ENCODE results near the gene KIAA1217. TPM values are rescaled to one million over a fixed set of nuclear protein-coding genes. Genes with fewer than 3 reads are reported as not detected.

The KIAA1217 gene
- total and polyA plus RNA-seq, 2 donors from 2014 or later: 10.4 to 63.8 TPM

DNA sequence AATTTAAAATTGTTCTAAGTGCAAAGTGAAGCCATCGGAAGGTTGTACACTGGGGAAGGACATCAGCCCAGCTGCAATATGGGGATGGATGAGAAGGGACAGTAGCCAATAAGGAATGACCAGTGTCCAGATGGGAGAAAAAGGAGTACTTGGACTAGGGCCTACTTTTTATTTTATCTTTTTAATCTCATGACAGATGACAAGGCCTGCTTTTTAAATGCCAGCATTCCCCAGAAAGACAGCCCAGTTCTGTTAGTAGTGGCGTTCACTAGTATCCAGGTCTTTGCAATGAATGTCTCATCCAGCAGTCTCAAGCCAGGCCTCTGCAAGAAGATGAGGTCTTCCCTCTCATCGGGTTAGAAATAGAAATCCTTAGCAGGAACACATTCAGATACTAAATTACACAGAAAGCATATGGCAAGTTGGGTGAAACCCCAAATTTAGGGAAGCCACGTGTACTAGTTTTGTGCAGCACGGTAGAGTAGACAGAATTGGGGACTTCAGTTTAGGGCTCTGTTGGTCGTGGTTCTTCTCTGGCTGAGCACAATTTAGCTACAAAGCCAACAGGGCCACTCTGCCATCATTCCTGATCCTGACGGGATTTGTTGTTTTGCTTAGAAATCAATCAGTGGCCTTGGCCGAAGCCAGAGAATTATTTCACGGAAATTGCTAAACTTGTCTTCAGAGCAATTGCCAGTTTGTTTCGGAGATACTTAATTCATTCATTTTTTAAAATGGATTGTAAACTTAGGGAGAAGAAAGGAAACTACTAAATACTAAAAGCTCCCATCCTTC is 286.9 kb downstream of the KIAA1217 start:
- FAIRE-seq (no peak), DNase-seq (no peak)
- Histone ChIP-seq H3K27me3 (ENCODE audit: control insufficient read depth, insufficient read depth, low read length) (no peaks in the 10 kb centered on the region), H3K9ac (ENCODE audit: low read length in 3 of 3) (no peak overlapping the region), H3K36me3 (ENCODE audit: control insufficient read depth in 2 of 3, insufficient read depth in 3 of 3, low read length in 3 of 3) (peaks cover 4 to 25% (median 14%) of the 10 kb centered on the region in 3 donors), H3K4me1 (ENCODE audit: control insufficient read depth in 2 of 3, insufficient read depth in 2 of 3, low read depth in 1 of 3, low read length in 3 of 3) (no peaks in the 10 kb centered on the region), H3K27ac (ENCODE audit: low read depth in 2 of 2, low read length in 2 of 2) (no peak overlapping the region), H3K9me3 (ENCODE audit: control insufficient read depth in 2 of 3, insufficient read depth in 1 of 3, low read length in 3 of 3) (no peaks in the 10 kb centered on the region), H3K4me3 (ENCODE audit: low read length in 3 of 3) (no peak overlapping the region)
- TF ChIP-seq, protein P1, sequence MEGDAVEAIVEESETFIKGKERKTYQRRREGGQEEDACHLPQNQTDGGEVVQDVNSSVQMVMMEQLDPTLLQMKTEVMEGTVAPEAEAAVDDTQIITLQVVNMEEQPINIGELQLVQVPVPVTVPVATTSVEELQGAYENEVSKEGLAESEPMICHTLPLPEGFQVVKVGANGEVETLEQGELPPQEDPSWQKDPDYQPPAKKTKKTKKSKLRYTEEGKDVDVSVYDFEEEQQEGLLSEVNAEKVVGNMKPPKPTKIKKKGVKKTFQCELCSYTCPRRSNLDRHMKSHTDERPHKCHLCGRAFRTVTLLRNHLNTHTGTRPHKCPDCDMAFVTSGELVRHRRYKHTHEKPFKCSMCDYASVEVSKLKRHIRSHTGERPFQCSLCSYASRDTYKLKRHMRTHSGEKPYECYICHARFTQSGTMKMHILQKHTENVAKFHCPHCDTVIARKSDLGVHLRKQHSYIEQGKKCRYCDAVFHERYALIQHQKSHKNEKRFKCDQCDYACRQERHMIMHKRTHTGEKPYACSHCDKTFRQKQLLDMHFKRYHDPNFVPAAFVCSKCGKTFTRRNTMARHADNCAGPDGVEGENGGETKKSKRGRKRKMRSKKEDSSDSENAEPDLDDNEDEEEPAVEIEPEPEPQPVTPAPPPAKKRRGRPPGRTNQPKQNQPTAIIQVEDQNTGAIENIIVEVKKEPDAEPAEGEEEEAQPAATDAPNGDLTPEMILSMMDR (IDR thresholded peaks at IDR 0.05; ENCODE audit: borderline replicate concordance, extremely low read depth, insufficient read depth): no peak
- intact Hi-C loops (cut with DNase I): no loop called here

GRCh38 chr10:24496906-24497305 is 288.0 kb downstream of the KIAA1217 start:
- no peak overlapping the region for H3K4me3 ChIP-seq (ENCODE audit: low read length in 3 of 3)
- intact Hi-C loops (cut with DNase I): no loop called here

GRCh38 chr10:24501056-24501711 is 292.2 kb downstream of the KIAA1217 start:
- TF ChIP-seq, protein P1 (IDR thresholded peaks at IDR 0.05; ENCODE audit: borderline replicate concordance, extremely low read depth, insufficient read depth): no peak
- Histone ChIP-seq H3K27me3 (ENCODE audit: control insufficient read depth, insufficient read depth, low read length) (no peaks in the 10 kb centered on the region), H3K36me3 (ENCODE audit: control insufficient read depth in 2 of 3, insufficient read depth in 3 of 3, low read length in 3 of 3) (peaks cover 5 to 39% (median 26%) of the 10 kb centered on the region in 3 donors), H3K9ac (ENCODE audit: low read length in 3 of 3) (no peak overlapping the region), H3K4me1 (ENCODE audit: control insufficient read depth in 2 of 3, insufficient read depth in 2 of 3, low read depth in 1 of 3, low read length in 3 of 3) (peaks cover 0 to 6% (median 4%) of the 10 kb centered on the region in 3 donors), H3K27ac (ENCODE audit: low read depth in 2 of 2, low read length in 2 of 2) (no peak overlapping the region), H3K4me3 (ENCODE audit: low read length in 3 of 3) (no peak overlapping the region), H3K9me3 (ENCODE audit: control insufficient read depth in 2 of 3, insufficient read depth in 1 of 3, low read length in 3 of 3) (no peaks in the 10 kb centered on the region)
- DNase-seq (no peak), FAIRE-seq (no peak)
- intact Hi-C loops (cut with DNase I): no loop called here

More at GRCh38 chr10:24496906-24497305, 288.0 kb downstream of the KIAA1217 start:
- FAIRE-seq (no peak), DNase-seq (no peak)
- H3K27ac ChIP-seq (ENCODE audit: low read depth in 2 of 2, low read length in 2 of 2): no peak overlapping the region
- no peak overlapping the region for H3K9ac ChIP-seq (ENCODE audit: low read length in 3 of 3)
- TF ChIP-seq, protein P1 (IDR thresholded peaks at IDR 0.05; ENCODE audit: borderline replicate concordance, extremely low read depth, insufficient read depth): no peak
- no peaks in the 10 kb centered on the region for H3K4me1 ChIP-seq (ENCODE audit: control insufficient read depth in 2 of 3, insufficient read depth in 2 of 3, low read depth in 1 of 3, low read length in 3 of 3)
- H3K9me3 ChIP-seq (ENCODE audit: control insufficient read depth in 2 of 3, insufficient read depth in 1 of 3, low read length in 3 of 3): no peaks in the 10 kb centered on the region
- peaks cover 4 to 25% (median 16%) of the 10 kb centered on the region in 3 donors for H3K36me3 ChIP-seq (ENCODE audit: control insufficient read depth in 2 of 3, insufficient read depth in 3 of 3, low read length in 3 of 3)
- H3K27me3 ChIP-seq (ENCODE audit: control insufficient read depth, insufficient read depth, low read length): no peaks in the 10 kb centered on the region

Measured in kidney (tissue), 14 donors.